Stimulated activated CD8-positive, alpha-beta memory T cell treated with anti-CD3 and anti-CD28 coated beads, Interleukin-15, amount 100 ng/mL, for 1 hour (primary cell): ENCODE data around the gene MANEAL.
"Not testable (repeated sequence)": the region's sequence is repeated elsewhere in the genome, so short reads cannot be mapped to it uniquely, and the experiment has no call there.

Experiments used
- DNase-seq: peaks from one replicate; pipeline ENCODE4 v3.0.0-alpha.2; 2020; ENCODE audit warnings: low read depth

Gene MANEAL

GRCh38 chr1:37793773-37794371 lies at the start of gene MANEAL:
Gene MANEAL, plus strand, starts transcription at chr1:37793847. Its CDS starts 336 bp downstream, at chr1:37794183.
- no peak for DNase-seq

GRCh38 chr1:37746806-37747205 lies 46.8 kb upstream of the MANEAL start:
- no peak for DNase-seq

GRCh38 chr1:37748565-37748964 lies 45.1 kb upstream of the MANEAL start:
- DNase-seq, result no peak

- DNase-seq, result no peak
Observed at GRCh38 chr1:37752213-37752582, 41.4 kb upstream of the MANEAL start.

GRCh38 chr1:37752583-37753471 lies 40.8 kb upstream of the MANEAL start:
- DNase-seq, result no peak

- no peak for DNase-seq
Observed at GRCh38 chr1:37753473-37754321, 40.0 kb upstream of the MANEAL start.

GRCh38 chr1:37755290-37755689 lies 38.4 kb upstream of the MANEAL start:
- no peak for DNase-seq

- DNase-seq, result no peak
Observed at GRCh38 chr1:37755951-37756560, 37.6 kb upstream of the MANEAL start.

GRCh38 chr1:37759451-37759850 lies 34.2 kb upstream of the MANEAL start:
- DNase-seq, result no peak

GRCh38 chr1:37761416-37762095 lies 32.1 kb upstream of the MANEAL start:
- DNase-seq, result no peak

- DNase-seq, result no peak
Observed at GRCh38 chr1:37762516-37762915, 31.1 kb upstream of the MANEAL start.

GRCh38 chr1:37763791-37764413 lies 29.7 kb upstream of the MANEAL start:
- DNase-seq, result no peak

- DNase-seq, result no peak
Observed at GRCh38 chr1:37764414-37764825, 29.2 kb upstream of the MANEAL start.

- DNase-seq, result no peak
Observed at GRCh38 chr1:37764888-37765441, 28.7 kb upstream of the MANEAL start, which contains the start of gene EPHA10. Gene EPHA10, minus strand, starts transcription at chr1:37765120. Its CDS starts 54 bp downstream, at chr1:37765066.

- no peak for DNase-seq
Observed at GRCh38 chr1:37765916-37766664, 27.6 kb upstream of the MANEAL start.

- no peak for DNase-seq
Observed at GRCh38 chr1:37767488-37767887, 26.2 kb upstream of the MANEAL start.

- not testable (repeated sequence) for DNase-seq
Observed at GRCh38 chr1:37771440-37771839, 22.2 kb upstream of the MANEAL start.

- DNase-seq, result no peak
Observed at GRCh38 chr1:37776946-37777516, 16.6 kb upstream of the MANEAL start.

- no peak for DNase-seq
Observed at GRCh38 chr1:37778654-37779053, 15.0 kb upstream of the MANEAL start.

- DNase-seq, result no peak
Observed at GRCh38 chr1:37782491-37782890, 11.2 kb upstream of the MANEAL start.
